HL-60 (cell line): ENCODE measurements around the gene FXN.

Experiments
- DNase-seq, 2 experiments: peaks; one replicate each; pipeline ENCODE4 v3.0.0-alpha.2; 2010 to 2020; ENCODE audit warnings: low read depth in 1 of 2, low spot score in 1 of 2
- H3K27ac ChIP-seq: fragments of 250-450 bp; sonication (Bioruptor Pico); replicated peaks from 2 replicates; pipeline ENCODE4 v1.5.1; 2020; ENCODE audit warnings: mild to moderate bottlenecking, moderate library complexity
- H3K27me3 ChIP-seq: fragments of 250-450 bp; sonication (Bioruptor Pico); 2 replicates; pipeline ENCODE4 v1.5.1; 2021; ENCODE audit warnings: mild to moderate bottlenecking, moderate library complexity; ENCODE audit not compliant: insufficient read depth, poor library complexity, severe bottlenecking
- H3K4me3 ChIP-seq: replicated peaks from 2 replicates; pipeline ENCODE4 v1.5.1; 2011; ENCODE audit warnings: mild to moderate bottlenecking, control low read depth, low read length; ENCODE audit not compliant: insufficient read depth
- CTCF ChIP-seq: IDR thresholded peaks from one replicate; pipeline ENCODE4 v1.5.1; 2011; ENCODE audit warnings: low read length, control low read depth, inconsistent platforms; ENCODE audit not compliant: insufficient read depth
- GABPA ChIP-seq: IDR thresholded peaks from 2 replicates; pipeline ENCODE4 v1.6.1; 2012; ENCODE audit warnings: low read depth
- POLR2AphosphoS5 ChIP-seq: IDR thresholded peaks from 2 replicates; pipeline ENCODE4 v1.6.1; 2012; ENCODE audit warnings: low read depth
- SPI1 ChIP-seq: IDR thresholded peaks from 2 replicates; pipeline ENCODE4 v1.6.1; 2012; ENCODE audit warnings: low read depth, mild to moderate bottlenecking, borderline replicate concordance
- TF ChIP-seq, protein P1 (sequence below): IDR thresholded peaks from 2 replicates; pipeline ENCODE4 v1.6.1; 2012; ENCODE audit warnings: low read depth; ENCODE audit not compliant: insufficient replicate concordance

The FXN gene

DNA sequence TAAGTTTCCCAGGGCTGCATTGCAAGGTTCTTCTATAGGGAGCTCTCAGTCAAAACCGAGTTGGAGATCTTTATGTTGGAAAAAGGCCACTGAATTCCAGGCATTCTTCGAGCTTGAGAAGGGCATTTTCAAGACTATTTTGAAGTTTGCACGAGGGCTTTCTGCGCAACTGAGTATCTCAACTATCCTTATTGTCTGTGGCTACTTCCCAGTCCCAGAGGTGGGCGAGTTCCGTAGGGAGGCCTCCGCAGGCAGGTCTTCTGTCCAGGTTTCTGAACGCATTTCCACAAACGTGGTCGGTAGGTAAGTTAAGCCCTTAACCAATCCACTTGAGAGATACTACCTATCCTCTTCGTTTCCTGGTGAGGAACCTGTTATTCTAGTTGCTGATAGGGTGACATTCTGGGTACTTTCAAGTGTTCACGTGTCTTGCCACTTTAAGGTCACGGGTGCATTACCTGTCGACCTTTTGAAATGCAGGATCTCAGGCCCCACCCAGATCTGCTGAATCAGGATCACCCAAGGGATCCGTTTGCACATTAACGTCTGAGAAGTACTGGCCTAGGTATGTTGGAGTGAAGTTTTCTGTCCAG lies 87.1 kb downstream of the FXN start:
- no peak for DNase-seq
- no peak overlapping the region for H3K27ac ChIP-seq
- no peak overlapping the region; the same call in 1 of the 2 replicates for H3K4me3 ChIP-seq
- no peak for TF ChIP-seq GABPA
- TF ChIP-seq SPI1, result no peak
- TF ChIP-seq POLR2AphosphoS5, result no peak
- TF ChIP-seq, protein P1, sequence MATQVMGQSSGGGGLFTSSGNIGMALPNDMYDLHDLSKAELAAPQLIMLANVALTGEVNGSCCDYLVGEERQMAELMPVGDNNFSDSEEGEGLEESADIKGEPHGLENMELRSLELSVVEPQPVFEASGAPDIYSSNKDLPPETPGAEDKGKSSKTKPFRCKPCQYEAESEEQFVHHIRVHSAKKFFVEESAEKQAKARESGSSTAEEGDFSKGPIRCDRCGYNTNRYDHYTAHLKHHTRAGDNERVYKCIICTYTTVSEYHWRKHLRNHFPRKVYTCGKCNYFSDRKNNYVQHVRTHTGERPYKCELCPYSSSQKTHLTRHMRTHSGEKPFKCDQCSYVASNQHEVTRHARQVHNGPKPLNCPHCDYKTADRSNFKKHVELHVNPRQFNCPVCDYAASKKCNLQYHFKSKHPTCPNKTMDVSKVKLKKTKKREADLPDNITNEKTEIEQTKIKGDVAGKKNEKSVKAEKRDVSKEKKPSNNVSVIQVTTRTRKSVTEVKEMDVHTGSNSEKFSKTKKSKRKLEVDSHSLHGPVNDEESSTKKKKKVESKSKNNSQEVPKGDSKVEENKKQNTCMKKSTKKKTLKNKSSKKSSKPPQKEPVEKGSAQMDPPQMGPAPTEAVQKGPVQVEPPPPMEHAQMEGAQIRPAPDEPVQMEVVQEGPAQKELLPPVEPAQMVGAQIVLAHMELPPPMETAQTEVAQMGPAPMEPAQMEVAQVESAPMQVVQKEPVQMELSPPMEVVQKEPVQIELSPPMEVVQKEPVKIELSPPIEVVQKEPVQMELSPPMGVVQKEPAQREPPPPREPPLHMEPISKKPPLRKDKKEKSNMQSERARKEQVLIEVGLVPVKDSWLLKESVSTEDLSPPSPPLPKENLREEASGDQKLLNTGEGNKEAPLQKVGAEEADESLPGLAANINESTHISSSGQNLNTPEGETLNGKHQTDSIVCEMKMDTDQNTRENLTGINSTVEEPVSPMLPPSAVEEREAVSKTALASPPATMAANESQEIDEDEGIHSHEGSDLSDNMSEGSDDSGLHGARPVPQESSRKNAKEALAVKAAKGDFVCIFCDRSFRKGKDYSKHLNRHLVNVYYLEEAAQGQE, result no peak
- TF ChIP-seq CTCF, result no peak
- H3K27me3 ChIP-seq, result no peaks in the 10 kb centered on the region

DNA sequence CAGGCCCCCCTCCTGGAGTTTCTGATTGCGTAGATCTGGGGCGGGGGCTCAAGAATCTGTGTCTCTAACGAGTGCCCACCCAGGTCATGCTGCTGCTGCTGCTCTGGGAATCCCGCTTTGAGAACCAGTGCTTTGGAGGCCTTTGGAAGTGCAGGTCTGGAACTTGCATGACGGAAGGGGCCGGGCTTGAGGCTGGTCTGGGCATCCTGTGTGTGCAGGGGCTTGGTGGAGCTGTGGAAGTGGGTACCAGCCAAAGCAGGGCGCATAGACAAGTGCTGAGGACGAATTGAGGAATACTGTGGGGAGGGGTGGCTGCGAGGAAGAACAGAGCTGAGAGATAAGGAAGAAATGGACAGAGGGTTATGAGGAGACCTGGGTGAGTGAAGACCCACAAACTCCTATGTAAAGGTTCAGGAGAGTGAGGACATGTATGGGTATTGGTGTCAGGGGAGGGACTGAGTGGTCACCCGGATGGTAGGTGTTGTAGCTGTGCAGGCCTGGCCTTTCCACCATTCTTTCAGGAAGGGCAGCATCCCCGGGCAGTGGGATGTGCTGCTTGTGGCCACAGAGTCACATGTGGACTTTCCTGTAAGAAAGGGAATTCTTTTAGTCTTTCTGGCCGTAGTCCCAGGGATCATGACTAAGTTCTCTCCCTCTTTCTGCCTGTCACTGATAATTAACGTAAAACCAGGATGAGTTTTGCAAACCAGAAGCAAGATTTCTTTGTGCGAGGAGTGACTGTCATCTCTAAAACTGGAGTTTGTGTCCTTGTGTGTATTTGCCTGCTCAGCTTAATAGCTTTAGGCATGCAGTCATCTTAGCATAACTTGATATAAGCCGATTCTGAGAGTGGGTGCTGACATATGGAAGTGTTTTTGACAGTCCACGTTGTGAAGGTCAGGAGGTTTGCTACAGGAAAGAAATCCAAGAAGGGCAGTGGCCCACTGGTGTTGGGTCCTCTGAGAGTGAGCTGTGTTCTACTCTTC lies 95.2 kb downstream of the FXN start:
- Histone ChIP-seq H3K27me3 (no peaks in the 10 kb centered on the region), H3K4me3 (no peak overlapping the region), H3K27ac (no peak overlapping the region)
- no peak for DNase-seq
- TF ChIP-seq, protein P1, result no peak
- no peak for TF ChIP-seq GABPA

DNA sequence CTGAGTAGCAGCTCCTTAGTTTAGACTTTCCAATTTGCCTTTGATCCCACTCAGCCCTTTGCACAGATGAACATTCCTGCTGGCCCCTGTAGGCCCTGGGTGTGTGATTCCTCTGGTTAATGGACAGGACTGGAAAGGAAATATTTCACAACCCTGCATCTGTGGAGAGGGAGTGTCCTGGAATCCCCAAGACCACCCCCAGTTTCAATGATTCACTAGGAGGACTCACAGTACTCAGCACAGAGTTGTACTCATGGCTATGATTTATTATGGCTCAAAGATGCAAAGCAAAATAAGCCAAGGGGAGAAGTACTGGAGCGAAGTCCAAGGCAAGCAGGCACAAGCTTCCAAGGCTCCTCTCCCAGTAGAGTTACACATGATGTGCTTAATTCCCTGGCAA lies 96.1 kb downstream of the FXN start:
- no peak overlapping the region for H3K27ac ChIP-seq
- TF ChIP-seq CTCF (no peak), SPI1 (no peak), POLR2AphosphoS5 (no peak), GABPA (no peak)
- TF ChIP-seq, protein P1, result no peak
- no peak overlapping the region for H3K4me3 ChIP-seq
- no peak for DNase-seq
- H3K27me3 ChIP-seq, result no peaks in the 10 kb centered on the region
